H1 (cell line): ENCODE results near the gene PMS2. TPM values are rescaled to one million over a fixed set of nuclear protein-coding genes. Genes with fewer than 3 reads are reported as not detected.

ENCODE experiments used
- BACH1 ChIP-seq: IDR thresholded peaks from 2 replicates; pipeline ENCODE4 v1.6.1; 2012; ENCODE audit warnings: low read length, improper control_type of control experiment
- BRCA1 ChIP-seq: IDR thresholded peaks from 2 replicates; pipeline ENCODE4 v1.6.1; 2012; ENCODE audit warnings: low read depth, low read length, improper control_type of control experiment
- CBX5 ChIP-seq: fragments of 300-800, 300-1000 bp; sonication (generic); IDR thresholded peaks from 2 replicates; pipeline ENCODE4 v1.7.1; 2016; ENCODE audit warnings: antibody characterized with exemption, low read length, low read depth
- CHD2 ChIP-seq: IDR thresholded peaks from 2 replicates; pipeline ENCODE4 v1.6.1; 2012; ENCODE audit warnings: low read length, improper control_type of control experiment
- JUN ChIP-seq: IDR thresholded peaks from 2 replicates; pipeline ENCODE4 v1.6.1; 2011; ENCODE audit warnings: low read depth, mild to moderate bottlenecking, improper control_type of control experiment, low read length
- JUND ChIP-seq: IDR thresholded peaks from 2 replicates; pipeline ENCODE4 v1.6.1; 2011; ENCODE audit warnings: mild to moderate bottlenecking, improper control_type of control experiment, low read length
- POLR2A ChIP-seq, 2 experiments: IDR thresholded peaks; 1 replicate in 1 of 2; 2 replicates in 1 of 2; pipeline ENCODE4 v1.6.1; 2011; ENCODE audit warnings: low read depth in 2 of 2, low read length in 2 of 2, mild to moderate bottlenecking in 2 of 2; ENCODE audit errors: control extremely low read depth in 1 of 2
- SUZ12 ChIP-seq: fragments of 200-600 bp; sonication (generic); IDR thresholded peaks from 2 replicates; pipeline ENCODE4 v1.6.1; 2012; ENCODE audit warnings: mild to moderate bottlenecking, inconsistent platforms, low read length, moderate library complexity, mixed read lengths
- TAF7 ChIP-seq: optimal IDR thresholded peaks from 2 replicates; pipeline ENCODE3; 2011; ENCODE audit warnings: low read depth, mild to moderate bottlenecking, inconsistent platforms, low read length, moderate library complexity, borderline replicate concordance
- TBP ChIP-seq: IDR thresholded peaks from 2 replicates; pipeline ENCODE4 v1.6.1; 2011; ENCODE audit warnings: low read depth, low read length, improper control_type of control experiment
- polyA plus RNA-seq, 7 experiments: library from polyadenylated mRNA; depleted of rRNA in 3 of 7; stranded (reverse) in 5 of 7; unstranded in 2 of 7; fragments of >200 nt in 5 of 7; fragments of 200-250 nt in 2 of 7; gene quantifications; 1 replicate in 5 of 7; 2 replicates in 1 of 7; 4 replicates in 1 of 7; pipeline versions ENCODE4 v1.2.1 to v1.2.3, GENCODE V29; 2011 to 2013; ENCODE audit warnings: missing spikeins in 2 of 7, mixed read lengths in 2 of 7
- total RNA-seq: library from RNA; stranded (reverse); fragmentation: NEBNext Ultra II Directional; extraction: Animal tissue kit (Norgen Biotek cat#: 25700); gene quantifications from 2 replicates; pipeline ENCODE4 v1.2.1, GENCODE V29; 2021
- TF ChIP-seq, protein P1 (sequence below): IDR thresholded peaks from 2 replicates; pipeline ENCODE4 v1.6.1; 2012; ENCODE audit warnings: inconsistent platforms

PMS2 gene
- total and polyA plus RNA-seq, 2 of the 8 experiments (the other 6 are each of a cell fraction or from before 2014, with no cell fraction given): 4.8 to 12.1 TPM

DNA sequence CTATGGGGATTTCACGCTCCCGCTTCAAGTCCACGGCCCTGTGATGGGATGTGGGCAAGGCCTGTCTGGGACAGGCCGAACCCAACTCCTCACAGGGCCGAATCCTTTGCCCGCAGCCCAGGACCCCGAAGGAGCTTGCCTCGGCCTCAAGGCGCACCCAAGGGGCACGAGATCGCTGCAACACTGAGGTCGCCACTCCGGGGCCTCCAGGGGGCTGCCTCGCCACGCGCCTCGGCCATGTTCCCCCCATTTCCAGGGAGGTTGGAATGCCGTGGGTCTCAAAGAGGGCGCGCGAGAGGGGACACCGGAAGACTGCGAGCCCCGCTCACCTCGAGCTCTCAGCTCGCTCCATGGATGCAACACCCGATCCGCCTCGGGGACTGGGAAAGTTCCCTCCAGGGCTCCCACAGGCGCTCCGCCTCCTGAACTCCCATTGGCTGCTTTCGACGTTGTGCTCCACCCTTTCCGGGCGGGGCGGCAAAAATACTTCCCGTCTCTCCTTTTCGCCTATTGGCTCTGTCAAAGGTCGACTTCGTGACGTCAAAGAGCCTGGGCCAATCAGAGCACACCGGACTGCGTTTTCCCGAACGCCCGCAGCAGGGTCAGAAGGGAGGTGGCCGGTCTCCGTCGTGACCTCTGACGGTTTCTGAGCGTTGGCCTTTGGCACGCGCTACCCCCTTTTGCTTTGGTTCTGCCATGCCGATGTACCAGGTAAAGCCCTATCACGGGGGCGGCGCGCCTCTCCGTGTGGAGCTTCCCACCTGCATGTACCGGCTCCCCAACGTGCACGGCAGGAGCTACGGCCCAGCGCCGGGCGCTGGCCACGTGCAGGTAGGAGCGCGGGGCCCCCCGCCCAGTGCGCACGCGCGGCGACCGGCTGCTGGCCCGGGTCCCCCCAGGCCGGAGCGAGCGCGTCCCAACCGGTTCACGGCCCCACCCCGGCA, at the start of gene PMS2, which contains the start of gene AIMP2 (continued):
- TF ChIP-seq CBX5 (no peak), BRCA1 (no peak), TBP (peak; percentile 89), BACH1 (no peak), CHD2 (peak; percentile 76), POLR2A (IDR thresholded peaks at IDR 0.05; ENCODE audit: control extremely low read depth in 1 of 2, low read depth in 2 of 2, low read length in 2 of 2) (peak; percentile 93 to 99), SUZ12 (no peak), TAF7 (peak; percentile 13), JUND (no peak), JUN (no peak)
- TF ChIP-seq, protein P1, sequence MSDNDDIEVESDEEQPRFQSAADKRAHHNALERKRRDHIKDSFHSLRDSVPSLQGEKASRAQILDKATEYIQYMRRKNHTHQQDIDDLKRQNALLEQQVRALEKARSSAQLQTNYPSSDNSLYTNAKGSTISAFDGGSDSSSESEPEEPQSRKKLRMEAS: peak; percentile 98
- TF ChIP-seq, all 59 proteins: peak for 22
